OCI-LY7 (cell line): ENCODE measurements around the gene ALDH1L1. TPM values are rescaled to one million over a fixed set of nuclear protein-coding genes. Genes with fewer than 3 reads are reported as not detected.

Experiments
- BruUV-seq: library from RNA; stranded (reverse); fragments of 400-500 nt; replicated peaks from 2 replicates; lab custom pipeline; 2021; lab: Mats Ljungman, UMichigan
- CTCF ChIA-PET: fragments of 300-600 bp; sonication (Branson Sonifier 250); formaldehyde crosslinking; loops from one replicate; lab custom pipeline; 2022; ENCODE audit warnings: antibody characterized with exemption; ENCODE audit not compliant: unreplicated experiment; lab: Charles Lee
- POLR2A ChIA-PET: fragments of 300-600 bp; sonication (Branson Sonifier 250); formaldehyde crosslinking; loops from one replicate; lab custom pipeline; 2022; ENCODE audit warnings: antibody characterized with exemption; lab: Charles Lee
- DNase-seq: peaks from one replicate; pipeline ENCODE4 v3.0.0-alpha.2; 2015; ENCODE audit warnings: low spot score
- H2AFZ ChIP-seq: fragments of 200-600 bp; sonication (generic), shearing (Covaris generic); 2 replicates; pipeline ENCODE4 v1.6.1; 2014; ENCODE audit warnings: mild to moderate bottlenecking, antibody characterized with exemption, low read length, moderate library complexity
- H3K27ac ChIP-seq: fragments of 200-600 bp; sonication (generic); 2 replicates; pipeline ENCODE4 v1.5.1; 2014; ENCODE audit warnings: mixed run types, low read depth, mild to moderate bottlenecking, moderate library complexity, low read length, inconsistent platforms; ENCODE audit not compliant: poor library complexity, severe bottlenecking
- H3K36me3 ChIP-seq: fragments of 200-600 bp; sonication (generic); 2 replicates; pipeline ENCODE4 v1.6.1; 2014; ENCODE audit warnings: mild to moderate bottlenecking, antibody characterized with exemption, low read length, moderate library complexity, mixed read lengths; ENCODE audit not compliant: insufficient read depth
- H3K4me1 ChIP-seq: fragments of 200-600 bp; sonication (generic); 2 replicates; pipeline ENCODE4 v1.5.1; 2014; ENCODE audit warnings: mild to moderate bottlenecking, low read length; ENCODE audit not compliant: insufficient read depth, poor library complexity, severe bottlenecking
- H3K4me2 ChIP-seq: fragments of 200-600 bp; sonication (generic); 2 replicates; pipeline ENCODE4 v1.6.1; 2014; ENCODE audit warnings: mild to moderate bottlenecking, low read length
- H3K4me3 ChIP-seq: fragments of 200-600 bp; sonication (generic); 2 replicates; pipeline ENCODE4 v1.5.1; 2014; ENCODE audit warnings: mild to moderate bottlenecking, low read depth, low read length; ENCODE audit not compliant: poor library complexity, severe bottlenecking
- H3K79me2 ChIP-seq: fragments of 200-600 bp; sonication (generic); 2 replicates; pipeline ENCODE4 v1.6.1; 2016; ENCODE audit warnings: low read depth, mild to moderate bottlenecking, low read length, moderate library complexity, mixed read lengths; ENCODE audit not compliant: insufficient read depth
- H3K9me2 ChIP-seq: fragments of 200-600 bp; sonication (generic); 2 replicates; pipeline ENCODE4 v1.6.1; 2016; ENCODE audit warnings: mild to moderate bottlenecking, low read length, mixed read lengths; ENCODE audit not compliant: insufficient read depth
- H3K9me3 ChIP-seq: fragments of 200-600 bp; sonication (generic); 2 replicates; pipeline ENCODE4 v1.6.1; 2014; ENCODE audit warnings: mild to moderate bottlenecking, mixed run types, low read length, mixed read lengths
- H4K20me1 ChIP-seq: fragments of 200-600 bp; sonication (generic); 2 replicates; pipeline ENCODE4 v1.6.1; 2014; ENCODE audit warnings: mild to moderate bottlenecking, antibody characterized with exemption, low read length, moderate library complexity, mixed read lengths; ENCODE audit not compliant: insufficient read depth
- CTCF ChIP-seq: fragments of 200-600 bp; sonication (generic); conservative IDR thresholded peaks from 2 replicates; pipeline ENCODE4 v1.5.1; 2014; ENCODE audit warnings: mild to moderate bottlenecking, antibody characterized with exemption, low read length, moderate library complexity, mixed read lengths
- EZH2phosphoT487 ChIP-seq: fragments of 200-600 bp; sonication (generic); IDR thresholded peaks from 2 replicates; pipeline ENCODE4 v1.6.1; 2018; ENCODE audit warnings: low read depth, borderline replicate concordance, mild to moderate bottlenecking, mixed run types, antibody characterized with exemption, low read length, moderate library complexity, mixed read lengths
- intact Hi-C: fragments of 100-400 bp; cut with micrococcal nuclease; formaldehyde crosslinking; loops from one replicate; pipeline ENCODE4 v1.10.0; 2022; ENCODE audit not compliant: unreplicated experiment
- total RNA-seq, 2 experiments: library from RNA; depleted of rRNA in 1 of 2; stranded (reverse); fragments of >200 nt in 1 of 2; shearing (Covaris generic) in 1 of 2; gene quantifications; 2 replicates each; pipeline ENCODE4 v1.2.3, GENCODE V29; 2014 to 2022

The ALDH1L1 gene
- total RNA-seq, 2 experiments from 2014 or later: not detected

- no TSS peak for BruUV-seq
- no peaks in the 10 kb centered on the region for H3K79me2 ChIP-seq
- H3K4me3 ChIP-seq: no peak overlapping the region
- H3K4me2 ChIP-seq: no peak overlapping the region
- DNase-seq: peak; percentile 55
- no peaks in the 10 kb centered on the region for H3K36me3 ChIP-seq
- intact Hi-C loops: no loop called here
- TF ChIP-seq EZH2phosphoT487: no peak
- TF ChIP-seq CTCF: peak; percentile 81
- H3K9me3 ChIP-seq: peaks cover 19% of the 10 kb centered on the region
- H4K20me1 ChIP-seq: no peaks in the 10 kb centered on the region
- no peaks in the 10 kb centered on the region for H3K9me2 ChIP-seq
- no peak overlapping the region for H3K27ac ChIP-seq
- H3K4me1 ChIP-seq: no peaks in the 10 kb centered on the region
- CTCF ChIA-PET: no interaction called here
- no peak overlapping the region for H2AFZ ChIP-seq
- POLR2A ChIA-PET: interaction anchor here (1.9 kb wide), 1 partner anchor 8 kb away, joined by 4 read pairs; no protein-coding TSS in a partner anchor
These were observed 17.6 kb upstream of the ALDH1L1 start for GRCh38 chr3:126197854-126198584.

DNA sequence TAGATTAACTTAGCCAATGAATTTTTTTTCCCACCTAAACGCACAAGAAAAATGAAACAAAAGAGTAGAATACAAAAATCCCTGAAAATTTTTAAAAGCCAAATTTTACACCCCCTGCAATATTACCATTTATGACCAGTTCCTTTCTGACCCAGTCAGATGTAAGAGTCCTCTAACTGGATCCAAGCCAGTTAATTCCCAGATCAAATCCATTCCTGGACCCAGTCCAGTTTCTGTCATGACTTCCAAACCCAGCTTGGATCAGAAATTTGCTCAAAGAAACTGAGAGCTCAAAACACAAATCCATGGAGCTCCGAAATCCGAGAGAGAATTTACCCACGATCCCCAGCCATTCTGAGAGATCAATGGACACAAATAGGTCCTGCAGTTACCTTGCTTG lies 17.0 kb upstream of the ALDH1L1 start:
- Histone ChIP-seq H3K36me3 (no peaks in the 10 kb centered on the region), H2AFZ (no peak overlapping the region), H4K20me1 (no peaks in the 10 kb centered on the region), H3K4me3 (no peak overlapping the region), H3K27ac (no peak overlapping the region), H3K79me2 (no peaks in the 10 kb centered on the region), H3K9me3 (peaks cover 19% of the 10 kb centered on the region), H3K4me1 (no peaks in the 10 kb centered on the region), H3K4me2 (no peak overlapping the region), H3K9me2 (no peaks in the 10 kb centered on the region)
- intact Hi-C loops: no loop called here
- POLR2A ChIA-PET: no interaction called here
- CTCF ChIA-PET: no interaction called here
- no peak for TF ChIP-seq EZH2phosphoT487
- no peak for TF ChIP-seq CTCF
- no TSS peak for BruUV-seq
- DNase-seq: no peak

DNA sequence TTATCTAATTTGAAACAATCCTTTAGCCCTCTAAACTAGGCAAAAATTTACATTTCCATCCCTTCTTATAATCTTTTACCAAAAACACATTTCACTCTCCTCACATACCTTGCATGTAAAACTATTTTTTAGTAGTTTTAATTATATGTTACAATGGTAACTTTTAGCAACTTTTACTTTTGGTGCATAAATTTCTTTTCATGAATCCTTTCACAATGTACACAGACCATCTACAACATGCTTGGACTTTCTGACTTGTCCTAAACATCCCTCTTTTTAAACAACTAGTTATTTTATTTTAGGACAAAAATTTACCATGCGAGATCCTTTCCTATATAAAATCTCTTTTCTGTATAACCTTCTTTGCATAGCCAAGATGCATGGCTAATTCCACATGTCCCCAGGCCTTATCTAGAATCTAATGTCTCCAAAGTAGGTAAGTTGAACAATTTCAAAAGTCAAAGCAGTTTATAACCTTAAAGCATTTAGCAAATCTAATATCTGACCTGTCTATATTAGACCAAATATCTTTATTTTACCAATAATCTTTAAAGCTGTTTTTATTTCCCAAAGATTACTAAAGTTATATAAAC lies 14.4 kb upstream of the ALDH1L1 start:
- peak; percentile 48 for DNase-seq
- Histone ChIP-seq H3K4me3 (no peak overlapping the region), H3K4me2 (no peak overlapping the region), H3K4me1 (no peaks in the 10 kb centered on the region), H3K36me3 (no peaks in the 10 kb centered on the region), H3K27ac (no peak overlapping the region), H3K79me2 (no peaks in the 10 kb centered on the region), H3K9me3 (peaks cover 19% of the 10 kb centered on the region), H4K20me1 (no peaks in the 10 kb centered on the region), H2AFZ (no peak overlapping the region), H3K9me2 (no peaks in the 10 kb centered on the region)
- no peak for TF ChIP-seq EZH2phosphoT487
- TF ChIP-seq CTCF: no peak
- BruUV-seq: no TSS peak
- CTCF ChIA-PET: no interaction called here
- POLR2A ChIA-PET: interaction anchor here (0.6 to 0.8 kb wide), 2 partner anchors 14 to 163 kb away, joined by 3 to 9 read pairs; partner anchors contain the start of gene KLF15
- intact Hi-C loops: no loop called here
